ENCODE results near the gene TRPC3. TPM values are rescaled to one million over a fixed set of nuclear protein-coding genes. Genes with fewer than 3 reads are reported as not detected.

Gene TRPC3
- total and polyA plus RNA-seq, 2 of the 8 experiments (the other 6 are each of a cell fraction or from before 2014, with no cell fraction given) = 0.37 to 0.41 TPM

DNA sequence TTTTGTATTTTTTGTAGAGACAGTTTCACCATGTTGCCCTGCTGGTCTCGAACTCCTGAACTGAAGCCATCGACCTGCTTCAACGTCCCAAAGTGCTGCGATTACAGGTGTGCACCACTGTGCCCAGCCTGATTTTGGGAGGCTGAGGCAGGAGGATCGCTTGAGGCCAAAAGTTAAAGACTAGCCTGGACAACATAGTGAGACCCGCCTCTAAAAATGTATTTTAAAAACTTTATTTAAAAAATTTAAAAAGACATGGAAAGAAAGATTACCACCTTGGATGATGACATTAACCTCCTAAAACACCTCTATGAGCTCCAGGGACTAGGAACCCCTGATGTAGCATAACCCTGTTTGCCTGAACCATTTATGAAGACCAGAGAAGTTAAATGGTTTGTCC lies 75.8 kb downstream of the TRPC3 start:
- no peak overlapping the region for H3K9ac ChIP-seq (replicated peaks in 1 of 4; ENCODE audit: extremely low read depth in 1 of 4, low read depth in 3 of 4, low read length in 3 of 4)
- WGBS, 2 experiments (ENCODE audit: extremely low coverage in 1 of 2, insufficient coverage in 1 of 2, insufficient read length in 1 of 2, insufficient replicate concordance in 2 of 2, low coverage in 1 of 2, low lambda C conversion rate in 2 of 2, missing lambda C conversion rate in 1 of 2) = 95% methylated on average over 6 of the region's 6 CpGs; no CpG with 5 or more reads in 1 of the 2 experiments
- no peaks in the 10 kb centered on the region for H3K9me3 ChIP-seq (ENCODE audit: insufficient read depth in 2 of 2, low read depth in 1 of 2, low read length in 1 of 2)
- H3K56ac ChIP-seq (replicated peaks; ENCODE audit: insufficient read length, low read depth, low read length) = no peak overlapping the region
- H3K27ac ChIP-seq (ENCODE audit: low read depth, low read length) = no peak overlapping the region
- H3K79me1 ChIP-seq (ENCODE audit: low read depth, low read length) = no peaks in the 10 kb centered on the region
- H2BK20ac ChIP-seq (ENCODE audit: low read length) = no peak overlapping the region
- FAIRE-seq (no peak), DNase-seq (ENCODE audit: low read depth in 1 of 2, low spot score in 2 of 2) (no peak)
- ChIA-PET CTCF (ENCODE audit: partially characterized antibody) (interaction anchor here (1.0 kb wide), 1 partner anchor 22 kb away, joined by 3 read pairs; no protein-coding TSS in a partner anchor), POLR2A (ENCODE audit: partially characterized antibody) (no interaction called here)
- H2BK120ac ChIP-seq (replicated peaks; ENCODE audit: low read depth, low read length) = no peak overlapping the region
- H3K23ac ChIP-seq (ENCODE audit: insufficient read length) = no peak overlapping the region
- H3K18ac ChIP-seq (ENCODE audit: extremely low read depth, low read length) = no peak overlapping the region
- TF ChIP-seq HDAC2 (IDR thresholded peaks at IDR 0.05; ENCODE audit: borderline replicate concordance in 1 of 2, low read depth in 2 of 2, low read length in 2 of 2) (no peak), CHD2 (IDR thresholded peaks at IDR 0.05; ENCODE audit: low read length) (no peak), KDM5A (IDR thresholded peaks at IDR 0.05; ENCODE audit: low read length) (no peak), GABPA (IDR thresholded peaks at IDR 0.05; ENCODE audit: borderline replicate concordance, insufficient read depth, low read length) (no peak), RBBP5 (IDR thresholded peaks at IDR 0.05; ENCODE audit: borderline replicate concordance, low read depth, low read length) (no peak), CBX8 (IDR thresholded peaks at IDR 0.05; ENCODE audit: borderline replicate concordance, low read depth, low read length) (no peak), RNF2 (IDR thresholded peaks at IDR 0.05; ENCODE audit: borderline replicate concordance, low read depth, low read length, missing control alignments, poor library complexity, severe bottlenecking) (no peak), POU5F1 (IDR thresholded peaks at IDR 0.05; ENCODE audit: low read depth, low read length) (no peak)
- TF ChIP-seq, protein P1, sequence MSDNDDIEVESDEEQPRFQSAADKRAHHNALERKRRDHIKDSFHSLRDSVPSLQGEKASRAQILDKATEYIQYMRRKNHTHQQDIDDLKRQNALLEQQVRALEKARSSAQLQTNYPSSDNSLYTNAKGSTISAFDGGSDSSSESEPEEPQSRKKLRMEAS (IDR thresholded peaks at IDR 0.05) = no peak
- TF ChIP-seq, protein P2, sequence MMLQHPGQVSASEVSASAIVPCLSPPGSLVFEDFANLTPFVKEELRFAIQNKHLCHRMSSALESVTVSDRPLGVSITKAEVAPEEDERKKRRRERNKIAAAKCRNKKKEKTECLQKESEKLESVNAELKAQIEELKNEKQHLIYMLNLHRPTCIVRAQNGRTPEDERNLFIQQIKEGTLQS (IDR thresholded peaks at IDR 0.05; ENCODE audit: insufficient read depth, low read depth, low read length) = no peak
- H3K4me1 ChIP-seq (replicated peaks in 1 of 4; ENCODE audit: control insufficient read depth in 3 of 4, insufficient read depth in 4 of 4, low read length in 3 of 4) = no peaks in the 10 kb centered on the region; a peak in 1 of 7 replicates
- no peaks in the 10 kb centered on the region for H3K27me3 ChIP-seq (replicated peaks in 1 of 4; ENCODE audit: control insufficient read depth in 3 of 4, extremely low read depth in 1 of 4, insufficient read depth in 3 of 4, low read length in 3 of 4)
- H3K4me3 ChIP-seq (ENCODE audit: extremely low read depth in 1 of 4, insufficient read depth in 2 of 4, low read depth in 3 of 4, low read length in 4 of 4) = no peak overlapping the region
- H4K5ac ChIP-seq (ENCODE audit: insufficient read length, low read depth, low read length) = no peak overlapping the region
- no peaks in the 10 kb centered on the region for H3K79me2 ChIP-seq (ENCODE audit: control insufficient read depth in 1 of 2, insufficient read depth in 2 of 2, low read length in 2 of 2)
- H2AFZ ChIP-seq (ENCODE audit: low read length) = no peak overlapping the region
- no peak overlapping the region for H3K14ac ChIP-seq (ENCODE audit: insufficient read length)
- no peak overlapping the region for H3K4ac ChIP-seq (replicated peaks; ENCODE audit: insufficient read length, low read depth, low read length)
- no peak overlapping the region for H4K8ac ChIP-seq (ENCODE audit: extremely low read depth, insufficient read depth, low read length)
- no peak overlapping the region for H3K4me2 ChIP-seq (ENCODE audit: insufficient read depth in 1 of 2, low read depth in 2 of 2, low read length in 2 of 2)
- H4K91ac ChIP-seq (replicated peaks; ENCODE audit: insufficient read length, low read length) = no peak overlapping the region
- H3K36me3 ChIP-seq (ENCODE audit: control insufficient read depth in 2 of 4, insufficient read depth in 4 of 4, low read length in 3 of 4) = no peaks in the 10 kb centered on the region
- H3K23me2 ChIP-seq (ENCODE audit: low read depth, low read length) = no peaks in the 10 kb centered on the region
- H2AK5ac ChIP-seq (ENCODE audit: low read depth, low read length) = no peak overlapping the region
- H2BK5ac ChIP-seq (ENCODE audit: low read depth, low read length) = no peak overlapping the region
- H2BK15ac ChIP-seq (ENCODE audit: low read length) = no peak overlapping the region
- no peaks in the 10 kb centered on the region for H4K20me1 ChIP-seq (replicated peaks in 1 of 2; ENCODE audit: control insufficient read depth in 1 of 2, insufficient read depth in 2 of 2, low read length in 2 of 2)
- H2BK12ac ChIP-seq (ENCODE audit: low read depth, low read length) = no peak overlapping the region
